GM18499 (cell line): ENCODE results near the gene PACSIN2.
"Not testable (repeated sequence)": the region's sequence is repeated elsewhere in the genome, so short reads cannot be mapped to it uniquely, and the experiment has no call there.

Experiments used
- ATAC-seq: cut with Tn5 transposase; IDR thresholded peaks from one replicate; pipeline ENCODE4 v1.9.1; 2021; ENCODE audit warnings: moderate number of reproducible peaks; ENCODE audit not compliant: insufficient read depth, unreplicated experiment

PACSIN2 gene

GRCh38 chr22:42951093-42951710, 63.7 kb downstream of the PACSIN2 start:
- no peak for ATAC-seq

GRCh38 chr22:42950281-42950680, 64.7 kb downstream of the PACSIN2 start:
- ATAC-seq: no peak

GRCh38 chr22:42949159-42949558, 65.8 kb downstream of the PACSIN2 start:
- no peak for ATAC-seq

- no peak for ATAC-seq
These were observed 66.7 kb downstream of the PACSIN2 start for GRCh38 chr22:42948294-42948693.

DNA sequence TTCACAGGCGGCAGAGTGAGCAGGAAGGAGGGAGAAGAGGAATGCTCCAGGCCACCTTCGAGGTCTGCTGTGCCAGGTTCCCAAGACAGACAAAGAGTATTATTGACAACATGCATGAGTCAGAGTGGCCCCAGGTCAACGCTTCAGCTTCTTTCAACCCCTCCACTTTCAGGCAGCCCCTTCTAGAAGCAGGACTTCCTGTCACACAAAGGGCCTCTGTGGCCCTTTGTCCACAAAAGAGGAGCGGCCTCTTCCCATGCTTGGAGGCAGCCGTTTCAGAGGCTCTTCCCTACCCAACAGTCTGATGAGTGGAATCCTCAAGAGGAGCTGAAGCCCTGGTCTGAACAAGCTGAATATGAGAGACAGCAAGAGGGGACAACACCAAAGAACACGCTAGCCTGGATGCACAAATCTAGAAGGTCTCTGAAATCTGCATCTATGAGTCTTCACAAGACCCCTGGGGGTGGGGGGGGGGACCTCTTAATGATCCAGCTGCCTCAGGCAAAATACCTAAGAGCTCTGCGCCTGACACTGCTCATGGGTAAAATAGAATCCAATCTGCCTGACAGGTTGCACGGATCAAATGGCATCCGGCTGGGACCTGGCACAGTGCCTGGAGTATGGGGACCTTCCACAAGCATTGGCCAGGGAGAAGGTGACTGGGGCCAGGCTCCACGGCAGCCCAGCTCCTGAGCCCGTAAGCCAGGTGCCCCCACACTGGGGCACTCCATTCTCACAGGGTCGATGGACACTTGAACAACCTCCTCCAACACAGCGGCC, 67.5 kb downstream of the PACSIN2 start:
- no peak for ATAC-seq

GRCh38 chr22:42946546-42947198, 68.3 kb downstream of the PACSIN2 start:
- ATAC-seq: no peak

DNA sequence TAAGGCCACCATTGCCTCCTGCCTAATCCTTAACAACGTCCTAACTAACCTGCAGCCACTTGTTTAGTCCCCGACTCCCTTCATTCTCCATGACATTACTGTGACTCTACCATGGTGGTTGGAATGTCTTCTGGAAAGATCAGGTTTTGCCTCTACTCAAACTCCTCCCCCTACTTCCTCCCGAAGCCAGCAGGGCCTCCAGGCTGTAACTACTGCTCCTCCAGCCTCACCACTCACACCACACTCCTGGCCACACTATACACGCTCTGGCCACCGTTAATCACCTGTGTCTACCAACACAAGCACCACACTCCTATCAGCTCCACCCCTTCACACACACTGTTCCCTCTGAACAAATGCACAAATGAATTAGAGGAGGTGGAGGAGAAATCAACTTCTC, 69.2 kb downstream of the PACSIN2 start:
- no peak for ATAC-seq

DNA sequence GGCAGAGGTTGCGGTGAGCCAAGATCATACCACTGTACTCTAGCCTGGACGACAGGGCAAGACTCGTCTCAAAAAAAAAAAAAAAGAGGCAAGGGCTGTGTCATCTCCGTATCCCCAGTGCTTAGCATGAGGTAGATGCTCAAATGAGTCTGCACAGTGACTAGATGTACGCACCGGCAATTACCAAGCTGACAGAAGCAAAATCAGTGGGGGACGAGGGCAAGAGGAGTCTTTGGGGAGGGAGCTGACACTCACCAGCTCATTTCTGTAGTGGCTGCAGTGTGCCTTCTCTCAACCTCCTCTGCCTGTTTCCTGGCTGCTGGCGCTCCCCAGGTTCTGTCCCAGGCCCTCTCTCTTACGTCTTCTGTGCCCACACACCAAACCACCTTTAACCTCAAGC, 69.9 kb downstream of the PACSIN2 start:
- ATAC-seq: no peak

- ATAC-seq: no peak
These were observed 70.5 kb downstream of the PACSIN2 start for GRCh38 chr22:42944409-42944808.

DNA sequence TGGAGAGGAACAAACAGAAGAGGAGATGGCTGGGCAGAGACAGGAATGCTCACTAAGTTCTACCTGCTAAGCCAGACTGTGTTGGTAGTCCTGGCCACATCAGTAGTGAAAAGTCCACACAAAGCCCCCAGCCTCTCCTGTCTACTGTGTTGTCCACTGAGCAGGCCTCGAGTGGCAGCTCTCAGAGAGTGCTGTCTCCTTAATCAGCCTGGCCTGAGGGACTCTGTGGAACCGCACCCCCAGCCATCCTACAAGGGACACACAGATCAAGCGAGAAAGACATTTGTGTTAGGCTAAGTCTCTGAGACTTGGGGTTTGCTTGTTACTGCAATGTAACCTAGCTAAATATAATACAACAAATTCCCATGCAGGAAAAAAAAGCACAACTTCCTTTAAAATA, 71.0 kb downstream of the PACSIN2 start:
- no peak for ATAC-seq

- no peak for ATAC-seq
These were observed 72.6 kb downstream of the PACSIN2 start for GRCh38 chr22:42942351-42942750.

GRCh38 chr22:42939941-42940653, 74.9 kb downstream of the PACSIN2 start:
- no peak for ATAC-seq

- no peak for ATAC-seq
These were observed 75.5 kb downstream of the PACSIN2 start for GRCh38 chr22:42939451-42939881.

DNA sequence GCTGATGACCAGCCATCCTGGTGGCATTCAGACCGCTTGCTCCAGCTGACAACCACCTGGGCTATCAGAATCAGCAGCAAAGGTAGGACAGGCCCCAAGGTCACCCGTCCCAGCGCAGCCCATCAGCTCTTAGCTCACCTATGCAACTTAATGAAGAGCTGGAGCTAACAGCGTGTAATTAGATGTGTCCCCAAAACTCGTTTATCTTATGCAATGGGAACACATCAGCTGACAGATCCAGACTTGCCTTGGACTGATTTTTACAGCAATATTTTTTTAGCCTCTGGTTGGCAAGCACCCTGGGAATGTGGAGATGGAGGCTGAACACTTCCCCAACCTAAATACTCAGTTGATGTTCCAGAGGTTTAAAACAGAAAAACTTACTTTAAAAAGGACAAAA, 76.0 kb downstream of the PACSIN2 start:
- no peak for ATAC-seq

DNA sequence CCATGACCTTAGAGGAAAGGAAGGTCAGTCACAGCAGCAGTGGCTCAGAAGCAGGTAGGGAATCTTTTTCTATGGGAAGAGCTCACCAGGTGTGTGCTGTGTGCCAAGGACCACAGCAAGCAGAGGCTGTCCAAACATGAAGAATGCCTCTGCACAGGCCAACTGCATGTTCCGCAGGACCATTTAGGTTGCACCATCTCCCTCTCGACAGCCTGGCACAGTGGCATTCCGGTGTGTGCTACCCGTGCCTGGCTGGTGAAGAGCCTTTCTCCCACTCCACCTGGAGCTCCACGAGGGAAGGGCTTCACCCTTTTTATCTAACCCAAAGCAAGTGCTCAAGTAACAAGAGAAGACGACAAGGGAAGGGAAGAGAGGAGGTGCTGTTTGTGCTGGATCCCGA, 76.5 kb downstream of the PACSIN2 start:
- ATAC-seq: no peak

- ATAC-seq: no peak
These were observed 77.6 kb downstream of the PACSIN2 start for GRCh38 chr22:42937164-42937843.

GRCh38 chr22:42936680-42937079, 78.3 kb downstream of the PACSIN2 start:
- not testable (repeated sequence) for ATAC-seq

GRCh38 chr22:42934338-42934737, 80.6 kb downstream of the PACSIN2 start:
- no peak for ATAC-seq

DNA sequence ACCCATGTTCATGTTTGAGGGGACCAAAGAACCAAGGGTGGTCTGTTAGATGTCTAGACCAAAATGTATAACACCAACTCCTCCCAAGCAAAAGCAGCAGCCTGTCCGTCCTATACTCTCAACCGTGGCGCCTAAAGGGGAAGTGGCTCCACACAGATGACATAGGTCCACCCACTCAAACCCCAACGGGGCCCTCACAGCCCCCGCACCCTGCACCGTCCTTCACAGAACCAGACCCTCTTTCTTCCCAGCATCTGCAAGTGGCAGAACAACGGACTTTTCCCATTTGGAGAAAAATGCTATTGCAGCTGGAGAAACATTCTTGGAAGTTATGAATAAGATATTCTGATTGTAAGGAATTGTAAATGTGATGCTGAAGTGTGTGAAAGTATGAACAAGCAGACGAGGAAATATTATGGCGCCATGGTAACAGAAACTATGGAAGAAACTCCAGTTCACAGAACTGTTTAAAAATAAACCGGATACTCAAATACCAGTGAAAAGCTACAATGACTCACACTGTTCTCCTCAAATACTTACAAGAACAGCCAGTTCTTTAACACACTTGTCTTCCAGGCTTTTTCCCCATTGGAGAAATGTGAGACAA, 81.4 kb downstream of the PACSIN2 start:
- ATAC-seq: no peak
